Dedifferentiated amniotic fluid mesenchymal stem cell (primary cell): ENCODE results near the gene AK1.

Experiments used
- DNase-seq: peaks from one replicate; pipeline ENCODE4 v3.0.0-alpha.2; 2016; ENCODE audit errors: extremely low spot score

Gene AK1

DNA sequence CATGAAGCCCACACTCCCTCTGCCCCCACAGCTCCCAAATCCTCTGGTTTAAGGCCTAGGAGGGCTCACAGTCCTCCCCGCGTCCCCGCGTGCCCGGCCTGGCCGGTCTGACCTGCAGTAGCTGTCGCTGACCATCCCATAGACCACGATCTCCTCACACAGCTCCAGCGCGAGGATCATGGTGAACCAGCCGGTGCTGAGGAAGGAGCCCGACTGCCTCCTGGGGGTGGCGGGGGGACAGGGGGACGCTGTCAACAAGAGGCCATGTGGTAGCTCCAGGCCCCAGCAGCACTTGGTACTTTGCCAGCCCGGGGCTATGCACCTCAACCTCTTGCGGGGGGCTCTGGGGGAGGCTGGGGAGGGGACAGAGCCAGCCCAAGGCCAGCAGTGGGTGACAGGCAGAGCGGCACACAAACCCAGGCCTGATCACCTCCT, 32.4 kb upstream of the AK1 start:
- DNase-seq: no peak

DNA sequence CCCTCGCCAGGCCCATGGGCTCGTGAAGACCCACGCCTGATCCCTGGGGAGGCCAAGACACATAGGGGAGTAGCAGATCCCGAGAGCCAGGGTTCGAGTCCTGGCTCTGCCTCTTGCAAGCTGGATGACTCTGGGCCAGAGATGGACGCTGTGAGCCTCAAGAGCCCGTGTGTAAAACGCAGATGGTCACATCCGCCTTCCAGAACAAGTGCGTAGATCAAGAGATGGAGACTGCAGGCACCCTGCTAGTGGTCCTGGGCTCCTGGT, 31.1 kb upstream of the AK1 start:
- no peak for DNase-seq

DNA sequence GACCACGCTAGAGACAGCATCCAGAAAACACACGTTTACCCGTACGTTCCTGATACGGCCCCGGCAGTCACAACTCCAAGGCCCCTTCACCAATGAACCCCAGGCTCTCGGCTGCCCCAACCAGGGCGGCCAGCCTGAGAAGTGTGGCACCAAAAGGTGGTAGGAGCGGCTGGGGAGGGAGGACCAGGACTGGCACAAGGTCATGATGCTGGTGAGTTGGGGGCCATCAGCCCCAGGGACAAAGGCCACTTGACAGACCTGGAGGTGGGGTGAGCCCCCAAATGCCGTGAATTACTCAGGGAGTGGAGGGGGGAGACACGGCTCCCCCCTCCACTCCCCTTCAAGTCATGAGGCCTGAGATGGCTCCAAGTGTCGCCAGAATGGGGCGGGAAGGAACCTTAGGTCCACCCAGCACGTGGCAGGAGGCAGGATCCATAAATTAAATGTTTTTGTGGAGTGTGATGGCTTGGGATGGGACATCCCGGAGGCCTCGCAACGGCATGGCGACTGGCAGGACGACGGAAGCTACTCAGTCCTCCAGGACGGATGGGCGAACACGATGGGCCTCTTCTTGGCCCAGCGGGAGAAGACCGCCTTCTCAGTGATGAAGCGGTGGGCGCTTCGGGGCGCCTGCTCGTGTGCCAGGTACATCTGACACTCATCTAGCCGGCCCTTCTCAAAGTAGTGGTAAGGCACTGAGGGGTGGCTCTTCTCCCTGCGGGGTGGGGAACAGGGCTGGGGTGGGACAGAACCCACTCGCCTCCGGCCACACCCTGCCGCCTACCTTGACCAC, 30.6 kb upstream of the AK1 start:
- no peak for DNase-seq

DNA sequence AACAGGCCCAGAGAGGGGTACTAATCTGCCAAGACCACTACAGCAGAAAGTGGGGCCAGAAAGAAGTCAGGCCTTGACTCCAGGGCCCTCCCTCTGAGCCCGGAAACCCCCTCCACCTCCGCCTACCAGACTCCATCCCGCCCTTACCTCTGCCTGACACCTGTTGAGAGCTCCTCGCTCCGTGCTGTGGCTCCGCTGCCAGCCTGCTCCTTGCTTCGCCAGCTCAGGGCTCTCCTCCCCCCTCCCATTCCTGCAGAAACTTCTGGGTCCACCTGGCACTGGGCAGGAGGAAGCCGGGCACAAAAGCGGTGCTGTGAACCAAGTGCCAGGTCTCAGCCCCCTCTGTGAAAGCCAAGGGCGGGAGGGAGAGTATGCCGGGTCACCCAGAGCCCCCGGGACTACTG, 28.3 kb upstream of the AK1 start:
- DNase-seq: no peak

DNA sequence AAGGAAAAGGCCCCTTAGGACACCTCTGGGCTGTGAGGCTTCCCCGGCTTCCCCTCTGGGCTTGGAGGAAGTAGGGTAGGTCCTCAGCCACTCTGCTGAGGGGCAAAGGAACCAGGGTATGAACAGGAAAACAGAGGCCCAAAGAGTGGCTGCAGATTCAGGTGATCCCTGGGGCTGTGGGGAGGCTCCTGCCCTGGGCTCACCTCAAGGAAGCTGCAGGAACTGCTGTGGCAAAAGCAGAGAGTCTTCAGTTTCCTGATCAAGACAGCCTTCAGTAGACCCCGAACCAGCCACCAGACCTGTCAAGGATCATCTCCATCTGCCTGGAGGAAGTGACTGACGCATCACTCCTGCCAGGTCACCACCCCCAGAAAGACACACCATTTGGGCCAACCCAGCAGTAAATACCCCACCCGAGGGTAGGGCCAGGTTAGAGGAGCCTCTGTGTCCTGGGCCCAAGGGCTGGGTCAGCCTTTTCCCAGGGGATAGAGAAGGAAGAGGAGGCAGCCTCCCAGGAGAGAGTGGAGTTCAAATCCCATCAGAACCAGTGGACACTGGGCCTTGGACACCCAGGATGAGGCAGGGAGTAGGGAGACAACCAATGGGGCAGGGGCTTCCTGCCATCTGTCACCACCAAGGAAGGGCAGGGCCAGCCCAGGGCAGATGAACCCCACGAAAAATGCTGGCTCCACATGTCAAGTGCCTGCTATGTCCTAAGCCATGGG, 27.7 kb upstream of the AK1 start:
- no peak for DNase-seq

DNA sequence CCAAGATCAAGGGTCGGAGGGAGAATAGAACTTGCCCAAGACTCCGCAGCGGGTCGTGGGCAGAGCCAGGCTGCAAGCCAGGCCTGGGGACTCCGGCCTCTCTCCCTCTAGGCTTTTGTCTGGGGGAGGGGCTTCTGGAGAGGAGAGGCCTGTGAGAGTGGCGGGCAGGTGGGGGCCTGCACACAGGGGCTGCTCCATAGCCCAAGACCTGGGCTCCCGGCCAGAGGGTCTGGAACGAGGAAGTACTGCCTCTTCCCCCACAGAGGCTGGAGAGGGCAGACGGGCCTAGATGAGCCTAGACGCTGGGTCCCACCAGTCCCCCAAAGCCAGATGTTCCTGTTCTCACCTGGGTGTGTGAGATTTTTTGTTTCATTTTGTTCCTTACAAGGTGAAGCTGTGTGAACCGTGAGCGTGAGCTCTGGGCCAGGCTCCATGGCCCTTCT, 27.1 kb upstream of the AK1 start:
- DNase-seq: no peak

DNA sequence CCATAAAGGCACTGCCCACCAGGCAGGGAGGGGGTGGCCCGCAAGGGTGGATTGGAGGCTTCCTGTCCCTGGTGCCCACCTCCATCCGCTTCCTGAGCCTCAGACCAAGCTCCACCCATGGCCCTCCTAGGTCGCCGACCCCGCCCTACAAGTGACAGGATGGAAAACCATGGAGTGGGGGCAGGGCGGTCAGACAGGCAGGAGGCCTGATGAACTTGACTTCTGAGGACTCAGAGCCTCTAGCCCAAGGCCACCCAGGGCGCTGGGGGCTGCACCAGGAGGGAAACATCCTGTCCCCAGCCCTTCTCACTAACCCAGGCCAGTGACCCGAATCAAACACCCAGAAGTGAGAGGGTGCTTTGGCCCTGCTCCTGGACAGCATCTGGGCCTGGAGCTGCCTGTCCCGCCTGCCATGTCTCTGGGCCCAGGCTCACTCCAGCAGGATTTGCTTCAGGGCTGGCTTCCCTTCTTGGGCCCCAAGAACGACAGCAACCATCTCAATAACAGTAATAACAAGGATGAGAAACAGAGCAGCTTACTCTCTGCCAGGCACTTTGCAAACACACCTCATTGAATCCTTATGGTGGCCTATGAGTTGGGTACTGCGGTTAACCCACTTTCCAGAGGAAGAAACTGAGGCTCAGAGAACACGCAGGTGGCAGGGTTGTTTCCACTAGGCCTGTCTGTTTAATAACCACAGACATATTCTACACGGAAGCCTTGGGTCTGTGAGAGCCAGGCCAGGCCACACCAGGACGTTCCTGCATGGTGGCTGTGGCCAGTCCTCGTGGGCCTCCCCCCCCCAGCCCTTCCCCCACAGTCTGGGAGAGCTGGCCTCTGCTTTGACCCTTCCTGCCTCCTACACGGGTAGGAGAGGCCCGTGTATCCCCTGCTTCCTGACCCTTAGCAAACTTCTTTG, 26.3 kb upstream of the AK1 start:
- DNase-seq: no peak

DNA sequence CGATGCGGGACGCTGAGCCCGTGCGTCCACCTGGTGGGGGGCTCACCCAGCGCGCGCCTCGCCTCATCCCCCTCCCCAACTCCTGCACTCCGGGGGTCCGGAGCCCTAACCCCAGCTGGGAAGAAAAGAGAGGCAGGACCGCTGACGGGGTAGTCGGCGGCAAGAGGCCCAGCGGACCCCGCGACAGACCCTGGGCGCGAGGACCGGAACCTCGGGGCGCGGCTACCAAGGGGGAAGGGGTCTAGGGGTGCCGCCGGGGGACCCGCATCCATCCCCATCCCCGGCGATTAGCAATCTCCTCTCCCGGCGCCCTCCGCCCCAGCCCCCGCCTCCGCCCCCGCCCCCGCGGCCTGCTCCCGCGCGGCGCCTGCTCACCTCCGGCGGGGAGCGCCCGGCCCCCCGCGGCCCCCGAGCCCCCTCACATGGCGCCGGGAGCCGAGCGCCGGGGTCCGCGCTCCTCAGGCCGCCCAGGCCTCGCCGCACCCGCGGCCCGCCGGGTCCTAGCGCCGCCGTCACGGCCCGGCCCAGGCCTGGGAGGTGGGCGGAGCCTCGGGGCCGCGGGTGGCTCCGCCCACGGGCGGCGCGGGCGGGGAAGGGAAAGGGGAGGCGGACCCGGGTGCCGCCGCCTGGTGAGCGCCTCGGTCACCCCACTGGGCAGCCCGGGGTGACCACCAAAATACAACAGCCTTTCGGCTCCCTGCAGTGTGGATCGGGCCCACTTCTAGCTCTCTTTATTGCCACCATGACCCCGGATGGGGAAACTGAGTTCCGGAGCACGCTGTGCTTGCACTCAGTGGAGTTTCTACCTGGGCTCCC, 21.9 kb upstream of the AK1 start, which contains the start of gene ST6GALNAC6:
TSS of gene ST6GALNAC6 (minus strand) at position 476 of the 816 bp plus-strand sequence. CDS start 1,622 bp downstream, outside the sequence.
- peak; percentile 47 for DNase-seq

DNA sequence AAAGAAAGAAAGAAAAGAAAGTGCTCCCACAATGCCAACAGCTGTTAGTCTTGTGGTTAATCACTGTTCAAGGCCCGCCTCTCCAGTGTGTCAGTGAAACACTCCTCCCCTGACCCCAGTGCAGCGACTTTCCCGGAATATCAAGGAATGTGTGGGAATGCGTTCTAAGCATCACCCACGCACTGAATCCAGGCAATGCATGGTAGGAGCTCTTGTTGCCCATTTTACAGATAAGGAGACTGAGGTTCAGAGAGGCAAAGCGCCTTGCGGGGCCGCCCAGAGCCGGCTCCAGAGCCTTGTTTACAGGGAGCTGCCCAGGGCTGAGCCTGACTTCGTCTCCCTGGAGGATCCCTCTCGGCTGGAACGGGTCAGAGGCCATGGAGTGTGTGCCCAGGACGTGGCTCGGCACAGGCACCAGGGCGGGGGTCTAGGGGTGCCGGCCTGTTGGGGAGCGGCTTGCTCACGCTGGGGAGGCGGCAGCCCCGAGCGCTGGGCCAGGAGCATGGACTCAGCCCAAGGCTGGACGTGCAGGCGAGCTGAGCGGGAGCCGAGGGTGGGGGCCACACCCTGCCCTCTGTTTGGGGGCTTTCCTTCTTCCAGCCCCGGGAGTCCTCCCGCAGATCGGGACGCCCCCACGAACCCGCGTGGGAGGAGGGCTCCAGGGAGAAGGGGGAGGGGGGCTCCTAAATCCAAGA, 21.1 kb upstream of the AK1 start:
- DNase-seq: peak; percentile 52

DNA sequence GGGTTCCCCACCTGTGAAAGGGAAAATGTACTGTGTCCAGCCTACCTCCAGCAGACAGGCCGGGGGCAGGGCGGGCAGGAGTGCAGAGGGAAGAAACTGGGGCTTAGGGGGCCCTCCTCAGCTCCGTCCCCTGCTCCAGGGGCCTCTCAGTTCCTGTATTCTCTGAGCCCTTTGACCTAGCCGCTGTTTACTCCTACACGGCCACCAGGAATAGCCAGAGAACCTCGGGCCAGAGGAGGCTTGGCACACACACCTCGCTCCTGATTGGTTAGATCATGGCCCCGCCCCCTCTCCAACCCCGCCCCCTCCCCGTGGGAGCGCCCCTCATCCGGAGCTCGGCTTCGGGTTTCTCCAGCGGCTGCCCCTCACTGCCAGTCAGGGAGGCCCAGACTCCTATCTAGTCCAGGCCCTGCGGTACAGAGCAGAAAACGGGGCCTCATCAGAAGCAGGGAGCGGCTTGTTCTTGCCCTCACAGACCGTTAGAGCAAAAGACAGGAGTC, 19.8 kb upstream of the AK1 start:
- peak; percentile 39 for DNase-seq

DNA sequence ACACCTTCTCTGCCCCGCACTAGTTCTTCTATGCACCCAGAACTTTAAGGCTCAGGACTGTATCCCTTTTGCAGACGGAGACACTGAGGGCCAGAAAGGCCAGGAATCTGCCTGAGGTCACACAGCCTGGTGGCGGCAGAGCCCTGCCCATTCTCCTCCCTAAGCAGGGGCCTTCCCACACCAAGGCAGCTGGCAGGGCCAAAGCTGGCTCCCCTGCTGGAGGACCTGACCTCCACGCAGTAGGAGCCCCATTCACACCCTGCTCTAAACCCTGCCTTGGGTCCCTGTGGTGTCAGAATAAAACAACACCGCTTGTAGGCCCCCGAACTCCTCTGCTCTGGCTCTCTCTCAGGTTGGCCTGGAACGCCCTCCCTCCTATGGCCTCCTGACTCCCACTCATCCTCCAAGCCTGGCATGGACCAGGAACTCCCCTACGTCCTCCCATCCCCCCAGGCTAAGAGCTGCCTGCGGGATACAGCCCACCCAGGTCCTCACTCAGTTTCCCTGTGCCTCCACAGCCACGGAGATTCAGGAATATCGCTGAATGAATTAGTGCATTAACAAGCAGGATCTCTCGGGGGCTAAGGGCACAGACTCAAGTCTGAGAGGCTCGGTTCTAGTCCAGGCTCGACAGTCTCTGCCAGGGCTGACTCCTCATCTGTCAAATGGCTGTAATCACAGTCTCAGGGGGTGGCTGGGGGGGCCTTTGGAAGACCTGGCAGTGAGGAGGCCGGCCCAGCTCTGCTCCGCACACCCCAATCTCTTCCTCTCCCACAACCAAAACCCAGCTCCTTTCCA, 19.1 kb upstream of the AK1 start:
- no peak for DNase-seq

DNA sequence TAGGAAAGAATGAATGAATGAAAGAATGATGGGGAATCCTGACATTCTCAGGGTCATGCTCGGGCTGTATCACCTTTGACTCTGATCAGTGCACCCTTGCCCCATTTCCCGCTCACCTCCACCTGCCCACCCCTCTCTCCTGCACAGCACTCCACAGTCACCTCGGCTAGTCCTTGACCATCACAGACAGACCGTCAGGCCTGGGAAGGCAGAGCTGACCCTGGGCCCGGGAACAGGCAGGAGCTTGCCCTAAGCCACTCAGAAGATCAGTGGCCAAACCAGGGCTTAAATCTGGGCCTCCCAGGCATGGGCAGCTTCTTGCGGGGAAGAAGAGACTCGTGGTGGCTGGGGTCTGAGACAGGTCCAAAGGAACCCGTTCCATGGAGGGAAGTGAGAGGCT, 18.3 kb upstream of the AK1 start:
- no peak for DNase-seq

DNA sequence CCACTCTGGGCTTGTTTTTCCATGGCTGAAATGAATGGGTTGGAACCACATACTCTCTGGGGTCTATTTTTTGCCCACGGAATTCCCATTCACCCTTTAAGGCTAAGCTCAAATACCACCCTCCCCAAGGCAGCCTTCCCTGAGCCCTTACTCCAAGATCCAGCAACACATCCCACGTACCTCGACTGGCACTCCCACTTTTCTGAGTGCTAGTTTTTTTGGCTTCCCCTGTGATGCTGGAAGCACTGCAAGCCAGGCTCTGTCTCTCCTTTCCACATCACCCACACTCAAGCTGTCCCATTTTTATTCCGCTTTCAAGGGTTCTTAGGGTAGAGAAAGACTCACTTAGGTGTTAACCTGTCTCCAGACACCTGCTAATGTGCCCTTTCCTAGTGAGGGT, 15.9 kb upstream of the AK1 start:
- DNase-seq: no peak

DNA sequence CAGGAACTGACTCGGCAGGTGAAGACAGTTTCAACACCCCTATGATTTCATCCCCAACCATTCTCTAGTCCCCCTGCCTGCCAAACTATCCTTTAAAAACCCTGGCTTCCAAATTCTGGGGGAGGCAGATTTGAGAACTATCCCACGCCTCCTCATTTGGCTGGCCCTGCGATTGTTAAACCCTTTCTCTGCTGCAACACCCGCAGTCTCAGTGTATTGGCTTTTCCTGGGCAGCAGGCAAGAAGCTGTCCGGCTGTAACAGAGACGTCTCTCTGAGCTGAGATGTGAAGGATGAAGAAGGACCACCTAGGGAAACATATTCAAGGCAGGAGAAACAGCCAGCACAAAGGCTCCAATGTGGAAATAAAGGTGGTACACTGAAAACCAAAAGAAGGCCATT, 15.4 kb upstream of the AK1 start:
- no peak for DNase-seq

DNA sequence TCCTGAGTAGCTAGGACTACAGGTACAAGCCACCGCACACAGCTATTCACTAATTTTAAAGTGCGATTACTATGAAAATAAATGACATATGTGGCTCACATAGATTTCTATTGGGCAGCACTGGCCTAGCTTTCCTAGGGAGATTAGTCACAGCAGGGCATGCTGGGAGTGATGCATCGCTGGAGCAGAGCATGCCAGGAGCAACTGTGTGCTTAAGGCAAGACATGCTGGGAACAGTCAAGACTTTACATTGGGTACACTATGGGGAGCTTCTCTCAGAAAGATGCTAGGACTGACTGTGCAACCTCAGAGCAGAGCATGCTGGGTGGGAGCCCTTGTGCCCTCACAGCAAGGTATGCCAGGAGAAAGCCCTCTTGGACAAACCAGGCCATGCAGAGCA, 12.6 kb upstream of the AK1 start:
- DNase-seq: no peak

DNA sequence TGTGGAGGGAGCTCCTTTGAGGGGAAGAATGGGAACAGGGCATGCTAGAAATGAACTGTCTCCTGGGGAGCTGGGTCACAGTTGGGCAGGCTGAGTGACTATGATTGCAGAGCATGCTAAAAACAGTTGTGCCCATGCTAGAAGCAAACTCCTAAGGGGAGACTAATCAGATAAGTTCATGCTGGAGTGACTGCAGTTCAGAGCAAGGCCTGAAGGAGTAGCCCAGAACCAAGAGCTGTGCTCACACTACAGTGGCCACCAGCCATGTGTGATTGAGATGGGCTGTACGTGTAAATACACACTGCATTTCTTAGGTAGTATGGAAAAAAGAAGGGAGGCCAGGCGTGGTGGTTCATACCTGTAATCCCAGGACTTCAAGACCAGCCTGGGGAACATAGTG, 10.3 kb upstream of the AK1 start:
- DNase-seq: no peak

DNA sequence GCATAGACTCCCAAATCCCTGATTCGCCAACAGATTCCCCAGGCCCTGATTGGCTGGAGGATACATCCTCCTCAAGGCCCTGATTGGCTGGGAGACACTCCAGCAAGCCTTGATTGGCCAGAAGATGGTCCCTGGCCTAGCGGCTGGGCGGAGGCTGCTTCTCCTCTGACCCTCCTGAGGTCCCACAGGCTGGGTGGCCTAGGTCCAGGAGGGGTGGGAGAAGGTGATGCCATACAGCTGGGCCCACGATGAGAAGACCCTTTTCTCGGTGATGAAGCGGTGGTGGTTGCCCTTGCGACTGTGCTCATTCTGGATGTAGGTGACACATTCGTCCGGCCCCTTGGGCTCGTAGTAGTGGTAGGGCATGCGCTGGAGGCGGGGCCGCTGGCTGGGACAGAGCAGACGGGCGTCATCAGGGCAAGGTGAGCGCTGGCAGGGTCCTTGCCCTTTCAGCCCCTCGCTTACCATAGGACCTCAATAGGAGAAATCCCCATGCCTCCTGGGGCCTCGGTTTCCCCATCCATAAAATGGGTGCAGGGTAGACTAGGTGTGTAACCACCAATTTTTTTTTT, 9.0 kb upstream of the AK1 start:
- no peak for DNase-seq

DNA sequence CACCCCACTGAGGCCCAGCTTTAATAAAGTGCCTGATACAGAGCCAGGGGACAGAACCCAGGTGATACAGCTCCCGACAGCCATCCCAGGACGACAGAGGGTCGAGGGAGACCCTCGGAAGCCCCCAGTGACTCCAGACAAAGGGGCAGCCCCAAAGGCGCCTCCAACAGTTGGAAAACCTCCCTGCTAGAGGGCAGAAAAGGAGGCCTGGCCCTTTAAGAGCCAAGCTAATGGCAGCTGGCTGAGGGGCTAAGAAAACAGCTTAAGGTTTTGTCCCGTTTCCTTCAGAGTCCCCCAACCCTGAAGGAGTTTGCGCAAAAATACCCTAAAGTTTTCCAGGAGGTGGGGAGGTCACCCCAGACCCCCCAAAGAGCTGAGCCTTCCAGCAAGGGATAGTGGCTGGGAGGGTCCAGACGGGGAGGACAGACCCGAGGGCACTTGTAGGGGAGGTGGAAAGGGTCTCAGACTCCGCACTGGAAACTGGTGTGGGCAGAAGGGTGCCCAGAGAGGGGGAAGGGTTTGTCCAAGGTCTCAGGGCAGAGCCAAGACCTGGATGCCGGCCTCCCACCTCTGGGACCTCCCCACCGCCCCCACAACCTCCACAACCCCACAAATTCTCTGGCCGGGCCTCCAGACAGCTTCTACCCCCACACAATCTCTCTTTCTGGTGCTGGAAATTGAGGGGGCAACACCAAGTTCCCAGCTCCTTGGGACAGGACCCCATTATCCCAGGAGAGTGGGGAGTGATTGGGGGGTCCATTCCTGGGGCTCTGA, 8.2 kb upstream of the AK1 start:
- no peak for DNase-seq

DNA sequence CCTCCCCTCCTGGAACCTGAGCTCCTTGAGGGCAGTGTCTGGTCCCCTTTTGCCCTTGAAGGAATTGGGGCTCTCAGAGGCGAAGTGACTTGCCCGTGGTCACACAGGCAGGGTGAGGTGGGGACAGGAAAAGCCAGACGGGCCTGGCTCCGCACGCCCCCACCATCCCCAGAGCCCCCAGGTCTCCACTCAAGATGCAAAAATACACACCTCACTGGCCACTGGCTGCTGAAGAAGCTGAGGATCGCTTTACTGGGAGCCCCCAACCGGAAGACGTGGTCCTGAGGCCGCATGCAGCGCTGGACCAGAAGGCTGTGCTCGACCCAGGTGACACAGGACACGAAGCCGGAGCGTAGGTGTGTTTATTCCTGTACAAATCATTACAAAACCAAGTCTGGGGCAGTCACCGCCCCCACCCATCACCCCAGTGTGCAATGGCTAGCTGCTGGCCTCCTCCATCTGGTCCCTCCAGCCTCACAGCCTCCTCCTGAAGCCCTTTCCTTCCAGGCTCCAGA, 7.6 kb upstream of the AK1 start:
- DNase-seq: no peak
